ENCODE data around the gene MOV10. TPM values are rescaled to one million over a fixed set of nuclear protein-coding genes. Genes with fewer than 3 reads are reported as not detected.
A peak's percentile ranks its signal among the peaks of the same experiment; 100 is the strongest.

The MOV10 gene
- total and polyA plus RNA-seq, 9 of the 15 experiments (the other 6 are each of a cell fraction or from before 2014, with no cell fraction given): 16.7 to 105 (median 49.5) TPM

GRCh38 chr1:112704934-112705627 is 30.6 kb downstream of the MOV10 start (continued):
- no peak for TF ChIP-seq BRF2 (IDR thresholded peaks at IDR 0.05; ENCODE audit: borderline replicate concordance, insufficient read depth, insufficient read length)
- TF ChIP-seq THRAP3 (IDR thresholded peaks at IDR 0.05; ENCODE audit: borderline replicate concordance): no peak
- TF ChIP-seq EWSR1 (IDR thresholded peaks at IDR 0.05; ENCODE audit: borderline replicate concordance, low read depth, partially characterized antibody): no peak
- no peak for TF ChIP-seq BDP1 (IDR thresholded peaks at IDR 0.05; ENCODE audit: insufficient read depth, insufficient read length)
- TF ChIP-seq KLF10 (CRISPR knock-in tag; IDR thresholded peaks at IDR 0.05): no peak
- peak; percentile 65 for TF ChIP-seq JUND (IDR thresholded peaks at IDR 0.05; ENCODE audit: borderline replicate concordance, low read depth, low read length)
- peak; percentile 66; the same call in 1 of the 3 replicates for TF ChIP-seq JUND (tag; IDR thresholded peaks at IDR 0.05; ENCODE audit: borderline replicate concordance, low read depth, low read length)
- TF ChIP-seq ZNF551 (CRISPR knock-in tag; IDR thresholded peaks at IDR 0.05): no peak
- peak; percentile 3 for TF ChIP-seq SETDB1 (IDR thresholded peaks at IDR 0.05; ENCODE audit: low read length)
- peak; percentile 97 for TF ChIP-seq SPI1 (IDR thresholded peaks at IDR 0.05; ENCODE audit: borderline replicate concordance, low read depth, low read length)
- no peak for TF ChIP-seq NFIX (CRISPR knock-in tag; IDR thresholded peaks at IDR 0.05; ENCODE audit: low read depth)
- TF ChIP-seq HNRNPUL1 (IDR thresholded peaks at IDR 0.05; ENCODE audit: low read length): no peak
- TF ChIP-seq SP1 (CRISPR knock-in tag; IDR thresholded peaks at IDR 0.05): peak; percentile 80
- no peak for TF ChIP-seq MED1 (CRISPR knock-in tag; IDR thresholded peaks at IDR 0.05; ENCODE audit: borderline replicate concordance)
- no peak for TF ChIP-seq ARID3A (IDR thresholded peaks at IDR 0.05; ENCODE audit: borderline replicate concordance, low read depth, low read length)
- no peak for TF ChIP-seq USF2 (CRISPR knock-in tag; IDR thresholded peaks at IDR 0.05)
- TF ChIP-seq MCM7 (IDR thresholded peaks at IDR 0.05): no peak
- TF ChIP-seq TARDBP (IDR thresholded peaks at IDR 0.05): no peak
- no peak for TF ChIP-seq BMI1 (IDR thresholded peaks at IDR 0.05; ENCODE audit: low read length)
- no peak for TF ChIP-seq ZNF79 (CRISPR knock-in tag; IDR thresholded peaks at IDR 0.05; ENCODE audit: low read depth)
- TF ChIP-seq ZNF696 (CRISPR knock-in tag; conservative IDR thresholded peaks at IDR 0.05): no peak
- TF ChIP-seq CHD4 (IDR thresholded peaks at IDR 0.05; ENCODE audit: insufficient read depth, insufficient replicate concordance, low read depth, low read length, poor library complexity, severe bottlenecking): no peak
- TF ChIP-seq IFI16 (CRISPR knock-in tag; IDR thresholded peaks at IDR 0.05): no peak
- no peak for TF ChIP-seq ELF2 (CRISPR knock-in tag; IDR thresholded peaks at IDR 0.05)
- no peak for TF ChIP-seq SLC30A9 (CRISPR knock-in tag; IDR thresholded peaks at IDR 0.05)
- TF ChIP-seq PHB (CRISPR knock-in tag; IDR thresholded peaks at IDR 0.05): no peak
- no peak for TF ChIP-seq MEF2A (IDR thresholded peaks at IDR 0.05; ENCODE audit: control insufficient read depth, low read depth, low read length)
